NCI-H1436 treated with DMSO at 0.1 percent for 48 hours (cell line): Measurements from ENCODE around the gene PXK.

Experiments used
- DNase-seq: peaks from one replicate; lab custom pipeline; 2025; lab: John Stamatoyannopoulos, UW

Gene PXK

GRCh38 chr3:58466899-58467563 is 134.3 kb downstream of the PXK start:
- DNase-seq, result no peak

DNA sequence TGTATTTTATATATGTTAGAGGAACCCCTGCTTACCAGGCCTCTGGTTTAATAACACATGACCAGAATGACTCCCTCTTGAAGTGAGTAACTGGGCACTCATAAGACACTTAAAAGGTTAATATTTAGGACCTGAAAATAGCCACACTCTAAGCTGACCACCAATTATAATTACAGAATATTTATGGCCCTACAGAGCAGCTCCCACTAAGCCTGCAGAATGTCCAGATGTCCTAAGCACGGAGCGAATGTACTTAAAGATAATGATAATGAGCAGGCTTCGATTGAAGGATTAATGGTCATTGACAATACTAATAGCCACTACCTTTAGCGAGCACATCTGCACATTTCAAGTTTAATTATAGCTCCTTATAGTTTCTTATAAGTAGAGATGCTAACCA is 136.4 kb downstream of the PXK start:
- DNase-seq, result no peak

- DNase-seq, result no peak
These were observed 137.8 kb downstream of the PXK start for GRCh38 chr3:58470363-58471024.

DNA sequence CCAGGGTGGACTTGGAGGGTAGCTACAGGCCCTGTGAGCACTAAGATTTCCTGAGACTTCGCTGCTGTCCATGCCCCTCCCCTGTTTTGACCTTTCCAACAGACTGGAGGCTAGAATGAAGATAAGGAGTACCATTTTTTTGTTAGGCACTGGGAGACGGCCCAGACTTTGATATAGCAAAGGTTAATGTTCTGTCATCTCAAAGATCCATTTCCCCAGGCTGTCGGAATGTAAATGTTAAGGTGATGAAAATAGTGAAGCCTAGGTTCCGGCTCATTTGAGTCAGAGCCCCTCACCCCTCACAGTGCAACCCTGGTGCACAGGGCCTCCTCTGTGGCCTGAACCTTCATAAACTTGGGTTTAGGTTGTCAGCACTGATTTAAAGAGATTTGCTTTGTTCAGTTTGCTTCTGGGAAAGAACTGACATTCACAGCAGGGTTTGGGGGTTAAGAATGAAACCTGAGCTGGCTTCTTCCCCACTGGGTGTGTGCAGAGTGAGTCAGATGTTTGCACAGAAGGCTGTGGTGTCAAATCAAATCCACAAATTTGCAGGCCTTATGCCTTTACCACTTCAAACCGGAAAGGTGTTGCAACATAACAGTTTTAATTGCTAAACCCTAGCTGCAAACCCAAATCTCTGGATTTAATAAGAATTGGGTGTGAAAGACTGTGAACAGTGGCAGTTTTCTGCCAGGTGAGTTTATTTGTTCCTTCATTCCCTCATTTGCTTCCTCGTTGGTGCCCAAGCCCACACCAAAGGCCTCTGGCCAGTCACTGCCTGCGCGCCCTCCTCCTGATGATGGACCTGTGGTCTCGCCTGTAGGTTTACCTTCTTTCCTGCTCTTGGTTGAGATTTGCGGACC is 138.6 kb downstream of the PXK start:
- DNase-seq, result peak; percentile 1

DNA sequence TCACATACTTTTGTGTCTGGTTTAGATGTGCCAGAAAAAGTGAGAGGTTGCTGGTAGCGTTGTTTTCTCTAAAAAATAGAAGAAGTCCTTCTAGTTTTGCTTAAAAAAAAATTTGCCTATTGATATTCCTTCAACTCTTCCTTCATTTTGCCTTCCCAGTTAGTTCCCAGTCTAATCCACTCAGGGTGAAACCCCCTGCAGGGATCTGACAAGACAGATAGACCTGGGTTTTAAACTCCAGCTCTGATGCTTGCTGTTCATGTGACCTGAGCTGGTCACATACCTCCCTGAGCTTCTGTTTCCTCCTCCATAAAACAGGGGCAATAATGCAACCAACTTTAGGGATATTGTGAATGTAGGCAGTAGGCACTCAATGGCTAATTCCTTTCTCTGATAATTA is 140.6 kb downstream of the PXK start:
- no peak for DNase-seq

GRCh38 chr3:58474348-58474911 is 141.7 kb downstream of the PXK start:
- DNase-seq, result no peak

DNA sequence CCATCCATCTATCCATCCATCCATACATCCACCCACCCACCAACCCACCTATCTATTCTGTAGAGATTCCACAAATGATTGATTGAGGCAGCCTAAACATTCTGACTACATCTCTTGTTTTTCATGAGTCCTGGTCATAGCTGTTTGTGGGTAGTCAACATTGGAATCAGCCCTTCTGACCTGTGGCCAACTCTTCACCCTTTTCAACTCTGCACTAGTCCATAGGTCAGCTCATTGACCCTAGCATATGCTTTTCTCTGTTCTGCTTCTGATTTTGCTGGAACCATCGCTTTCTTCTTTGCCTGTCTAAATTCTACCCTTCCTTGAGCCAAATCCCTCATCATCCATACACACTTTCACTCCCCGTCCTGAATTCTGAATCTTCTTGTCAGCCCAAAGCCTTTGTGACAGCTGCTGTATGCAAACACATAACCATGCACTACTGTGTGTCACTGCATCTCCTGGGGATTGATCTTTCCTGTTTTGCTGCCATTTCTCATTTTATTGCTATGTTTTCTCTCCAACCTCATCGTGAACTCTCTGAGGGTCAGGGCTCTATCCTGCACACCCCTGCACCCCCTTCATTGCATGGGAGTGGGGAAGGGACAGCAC is 142.4 kb downstream of the PXK start:
- DNase-seq, result no peak
